H1 (cell line): ENCODE data around the gene PWP1. TPM values are rescaled to one million over a fixed set of nuclear protein-coding genes. Genes with fewer than 3 reads are reported as not detected.
A peak's percentile ranks its signal among the peaks of the same experiment; 100 is the strongest.

Source experiments
- CTCF ChIA-PET: fragments of 300-600 bp; sonication (Branson Sonifier 250); formaldehyde crosslinking; loops from one replicate; lab custom pipeline; 2021; ENCODE audit not compliant: partially characterized antibody; lab: Charles Lee
- POLR2A ChIA-PET: fragments of 300-600 bp; sonication (Branson Sonifier 250); formaldehyde crosslinking; loops from one replicate; lab custom pipeline; 2021; ENCODE audit warnings: inconsistent platforms; ENCODE audit not compliant: partially characterized antibody; lab: Charles Lee
- DNase-seq, 2 experiments: peaks; one replicate each; pipeline versions ENCODE4 v3.0.0 to v3.0.0-alpha.2; 2010 to 2022; ENCODE audit warnings: low spot score in 2 of 2, low read depth in 1 of 2, mixed read lengths in 1 of 2
- FAIRE-seq: peaks from 2 replicates; lab custom pipeline; 2011; peaks lifted over from hg19 to GRCh38; lab: Jason Lieb, UNC
- H2AFZ ChIP-seq: 2 replicates; pipeline ENCODE4 v1.8.1; 2012; ENCODE audit warnings: low read length, inconsistent platforms
- H2AK5ac ChIP-seq: 2 replicates; pipeline ENCODE4 v1.6.1; 2013; ENCODE audit warnings: low read depth, low read length
- H2BK120ac ChIP-seq: replicated peaks from 2 replicates; pipeline ENCODE3; 2013; ENCODE audit warnings: low read depth, low read length, inconsistent platforms
- H2BK12ac ChIP-seq: 2 replicates; pipeline ENCODE4 v1.6.1; 2013; ENCODE audit warnings: low read depth, low read length
- H2BK15ac ChIP-seq: 2 replicates; pipeline ENCODE4 v1.6.1; 2013; ENCODE audit warnings: low read length
- H2BK20ac ChIP-seq: 2 replicates; pipeline ENCODE4 v1.6.1; 2013; ENCODE audit warnings: low read length
- H2BK5ac ChIP-seq: 2 replicates; pipeline ENCODE4 v1.6.1; 2013; ENCODE audit warnings: low read depth, low read length
- H3K14ac ChIP-seq: 2 replicates; pipeline ENCODE4 v1.6.1; 2013; ENCODE audit warnings: inconsistent platforms; ENCODE audit not compliant: insufficient read length
- H3K18ac ChIP-seq: 2 replicates; pipeline ENCODE4 v1.6.1; 2013; ENCODE audit warnings: low read length; ENCODE audit errors: extremely low read depth
- H3K23ac ChIP-seq: 2 replicates; pipeline ENCODE4 v1.6.1; 2013; ENCODE audit warnings: inconsistent platforms; ENCODE audit not compliant: insufficient read length
- H3K23me2 ChIP-seq: 2 replicates; pipeline ENCODE4 v1.6.1; 2013; ENCODE audit warnings: low read depth, low read length
- H3K27ac ChIP-seq: 2 replicates; pipeline ENCODE4 v1.6.1; 2011; ENCODE audit warnings: low read depth, low read length, inconsistent platforms
- H3K27me3 ChIP-seq, 4 experiments: replicated peaks in 1 of 4; 1 replicate in 1 of 4; 2 replicates in 3 of 4; pipeline versions ENCODE4 v1.6.1 to v1.8.1; 2011 to 2013; ENCODE audit warnings: low read length in 3 of 4, mild to moderate bottlenecking in 3 of 4, inconsistent platforms in 2 of 4, mixed read lengths in 2 of 4, moderate library complexity in 1 of 4; ENCODE audit not compliant: control insufficient read depth in 3 of 4, insufficient read depth in 3 of 4; ENCODE audit errors: extremely low read depth in 1 of 4
- H3K36me3 ChIP-seq, 4 experiments: 2 replicates each; pipeline versions ENCODE4 v1.6.1 to v1.8.1; 2011 to 2013; ENCODE audit warnings: mild to moderate bottlenecking in 4 of 4, low read length in 3 of 4, moderate library complexity in 2 of 4, control low read depth in 1 of 4, inconsistent platforms in 1 of 4; ENCODE audit not compliant: insufficient read depth in 4 of 4, control insufficient read depth in 2 of 4
- H3K4ac ChIP-seq: replicated peaks from 2 replicates; pipeline ENCODE3; 2013; ENCODE audit warnings: low read length, low read depth, mixed read lengths, inconsistent platforms; ENCODE audit not compliant: insufficient read length
- H3K4me1 ChIP-seq, 4 experiments: replicated peaks in 1 of 4; 1 replicate in 1 of 4; 2 replicates in 3 of 4; pipeline versions ENCODE4 v1.6.1 to v1.8.1; 2011 to 2013; ENCODE audit warnings: low read length in 3 of 4, inconsistent platforms in 2 of 4, mixed read lengths in 1 of 4; ENCODE audit not compliant: insufficient read depth in 4 of 4, control insufficient read depth in 3 of 4
- H3K4me2 ChIP-seq, 2 experiments: 2 replicates each; pipeline versions ENCODE4 v1.6.1 to v1.8.1; 2011 to 2013; ENCODE audit warnings: low read depth in 2 of 2, low read length in 2 of 2, control low read depth in 1 of 2, inconsistent platforms in 1 of 2, mild to moderate bottlenecking in 1 of 2; ENCODE audit not compliant: insufficient read depth in 1 of 2
- H3K4me3 ChIP-seq, 4 experiments: fragments of 200-600, 300-600 bp in 1 of 4; sonication (generic), shearing (Covaris generic), sonication (Bioruptor Twin) in 1 of 4; 2 replicates each; pipeline versions ENCODE4 v1.5.1 to v1.8.1; 2011 to 2016; ENCODE audit warnings: low read length in 4 of 4, low read depth in 3 of 4, control low read depth in 2 of 4, inconsistent platforms in 2 of 4, mild to moderate bottlenecking in 2 of 4, mixed read lengths in 1 of 4, moderate library complexity in 1 of 4; ENCODE audit not compliant: insufficient read depth in 2 of 4; ENCODE audit errors: extremely low read depth in 1 of 4
- H3K56ac ChIP-seq: replicated peaks from 2 replicates; pipeline ENCODE3; 2013; ENCODE audit warnings: low read depth, mild to moderate bottlenecking, mixed read lengths, low read length, inconsistent platforms; ENCODE audit not compliant: insufficient read length
- H3K79me1 ChIP-seq: 2 replicates; pipeline ENCODE4 v1.6.1; 2013; ENCODE audit warnings: low read depth, low read length, control low read depth
- H3K79me2 ChIP-seq, 2 experiments: 2 replicates each; pipeline versions ENCODE4 v1.6.1 to v1.8.1; 2012 to 2013; ENCODE audit warnings: low read length in 2 of 2, mild to moderate bottlenecking in 2 of 2, inconsistent platforms in 1 of 2; ENCODE audit not compliant: insufficient read depth in 2 of 2, control insufficient read depth in 1 of 2
- H3K9ac ChIP-seq, 4 experiments: replicated peaks in 1 of 4; 1 replicate in 1 of 4; 2 replicates in 3 of 4; pipeline versions ENCODE4 v1.6.1 to v1.8.1; 2011 to 2013; ENCODE audit warnings: low read depth in 3 of 4, low read length in 3 of 4, control low read depth in 2 of 4, mild to moderate bottlenecking in 2 of 4, moderate library complexity in 2 of 4, inconsistent platforms in 1 of 4; ENCODE audit errors: extremely low read depth in 1 of 4
- H3K9me3 ChIP-seq, 2 experiments: 2 replicates each; pipeline versions ENCODE4 v1.6.1 to v1.8.1; 2012 to 2013; ENCODE audit warnings: mild to moderate bottlenecking in 2 of 2, moderate library complexity in 2 of 2, control low read depth in 1 of 2, inconsistent platforms in 1 of 2, low read depth in 1 of 2, low read length in 1 of 2, mixed read lengths in 1 of 2; ENCODE audit not compliant: insufficient read depth in 2 of 2
- H4K20me1 ChIP-seq, 2 experiments: replicated peaks in 1 of 2; 2 replicates each; pipeline versions ENCODE3 to v1.8.1; 2011 to 2013; ENCODE audit warnings: inconsistent platforms in 2 of 2, low read length in 2 of 2, mild to moderate bottlenecking in 1 of 2; ENCODE audit not compliant: insufficient read depth in 2 of 2, control insufficient read depth in 1 of 2
- H4K5ac ChIP-seq: 2 replicates; pipeline ENCODE4 v1.6.1; 2013; ENCODE audit warnings: low read length, low read depth, mixed read lengths, inconsistent platforms; ENCODE audit not compliant: insufficient read length
- H4K8ac ChIP-seq: 2 replicates; pipeline ENCODE4 v1.8.0; 2013; ENCODE audit warnings: mild to moderate bottlenecking, moderate library complexity, low read length, inconsistent platforms; ENCODE audit not compliant: insufficient read depth; ENCODE audit errors: extremely low read depth
- H4K91ac ChIP-seq: replicated peaks from 2 replicates; pipeline ENCODE3; 2013; ENCODE audit warnings: low read length, mixed read lengths, inconsistent platforms; ENCODE audit not compliant: insufficient read length
- ATF2 ChIP-seq: IDR thresholded peaks from 2 replicates; pipeline ENCODE4 v1.6.1; 2012; ENCODE audit warnings: low read length, inconsistent platforms
- BCL11A ChIP-seq, 2 experiments: IDR thresholded peaks; one replicate each; pipeline ENCODE4 v1.6.1; 2011; ENCODE audit warnings: low read depth in 2 of 2, low read length in 2 of 2, mild to moderate bottlenecking in 2 of 2
- KDM4A ChIP-seq: IDR thresholded peaks from one replicate; pipeline ENCODE4 v1.7.1; 2012; ENCODE audit warnings: low read depth, mild to moderate bottlenecking, moderate library complexity, low read length, inconsistent platforms; ENCODE audit not compliant: severe bottlenecking
- RFX5 ChIP-seq: IDR thresholded peaks from 2 replicates; pipeline ENCODE4 v1.6.1; 2011; ENCODE audit warnings: low read depth, low read length, improper control_type of control experiment, borderline replicate concordance
- SIN3A ChIP-seq, 2 experiments: IDR thresholded peaks in 1 of 2; conservative IDR thresholded peaks in 1 of 2; 2 replicates each; pipeline ENCODE4 v1.6.1; 2011 to 2012; ENCODE audit warnings: low read length in 2 of 2, improper control_type of control experiment in 1 of 2, low read depth in 1 of 2, mild to moderate bottlenecking in 1 of 2
- SIX5 ChIP-seq: IDR thresholded peaks from 2 replicates; pipeline ENCODE4 v1.6.1; 2011; ENCODE audit warnings: mild to moderate bottlenecking, low read depth, low read length
- SP2 ChIP-seq: IDR thresholded peaks from 2 replicates; pipeline ENCODE4 v1.6.1; 2012; ENCODE audit warnings: mild to moderate bottlenecking, low read length, inconsistent platforms
- TAF7 ChIP-seq: optimal IDR thresholded peaks from 2 replicates; pipeline ENCODE3; 2011; ENCODE audit warnings: low read depth, mild to moderate bottlenecking, inconsistent platforms, low read length, moderate library complexity, borderline replicate concordance
- WGBS, 2 experiments: shearing (Covaris generic) in 1 of 2; methylation state at CpG; one replicate each; pipeline versions ENCODE4 v1.1.6 to v1.1.7; 2013 to 2015; ENCODE audit warnings: low lambda C conversion rate in 2 of 2, mixed read lengths in 2 of 2, inconsistent platforms in 1 of 2, low coverage in 1 of 2, missing lambda C conversion rate in 1 of 2; ENCODE audit not compliant: insufficient replicate concordance in 2 of 2, insufficient coverage in 1 of 2, insufficient read length in 1 of 2; ENCODE audit errors: extremely low coverage in 1 of 2, missing lambda C conversion rate in 1 of 2; 5-methylcytosine and 5-hydroxymethylcytosine counted together
- polyA plus RNA-seq, 7 experiments: library from polyadenylated mRNA; depleted of rRNA in 3 of 7; stranded (reverse) in 5 of 7; unstranded in 2 of 7; fragments of >200 nt in 5 of 7; fragments of 200-250 nt in 2 of 7; gene quantifications; 1 replicate in 5 of 7; 2 replicates in 1 of 7; 4 replicates in 1 of 7; pipeline versions ENCODE4 v1.2.1 to v1.2.3, GENCODE V29; 2011 to 2013; ENCODE audit warnings: missing spikeins in 2 of 7, mixed read lengths in 2 of 7
- total RNA-seq: library from RNA; stranded (reverse); fragmentation: NEBNext Ultra II Directional; extraction: Animal tissue kit (Norgen Biotek cat#: 25700); gene quantifications from 2 replicates; pipeline ENCODE4 v1.2.1, GENCODE V29; 2021

The PWP1 gene
- total and polyA plus RNA-seq, 2 of the 8 experiments (the other 6 are each of a cell fraction or from before 2014, with no cell fraction given), result 57.8 to 78.5 TPM

DNA sequence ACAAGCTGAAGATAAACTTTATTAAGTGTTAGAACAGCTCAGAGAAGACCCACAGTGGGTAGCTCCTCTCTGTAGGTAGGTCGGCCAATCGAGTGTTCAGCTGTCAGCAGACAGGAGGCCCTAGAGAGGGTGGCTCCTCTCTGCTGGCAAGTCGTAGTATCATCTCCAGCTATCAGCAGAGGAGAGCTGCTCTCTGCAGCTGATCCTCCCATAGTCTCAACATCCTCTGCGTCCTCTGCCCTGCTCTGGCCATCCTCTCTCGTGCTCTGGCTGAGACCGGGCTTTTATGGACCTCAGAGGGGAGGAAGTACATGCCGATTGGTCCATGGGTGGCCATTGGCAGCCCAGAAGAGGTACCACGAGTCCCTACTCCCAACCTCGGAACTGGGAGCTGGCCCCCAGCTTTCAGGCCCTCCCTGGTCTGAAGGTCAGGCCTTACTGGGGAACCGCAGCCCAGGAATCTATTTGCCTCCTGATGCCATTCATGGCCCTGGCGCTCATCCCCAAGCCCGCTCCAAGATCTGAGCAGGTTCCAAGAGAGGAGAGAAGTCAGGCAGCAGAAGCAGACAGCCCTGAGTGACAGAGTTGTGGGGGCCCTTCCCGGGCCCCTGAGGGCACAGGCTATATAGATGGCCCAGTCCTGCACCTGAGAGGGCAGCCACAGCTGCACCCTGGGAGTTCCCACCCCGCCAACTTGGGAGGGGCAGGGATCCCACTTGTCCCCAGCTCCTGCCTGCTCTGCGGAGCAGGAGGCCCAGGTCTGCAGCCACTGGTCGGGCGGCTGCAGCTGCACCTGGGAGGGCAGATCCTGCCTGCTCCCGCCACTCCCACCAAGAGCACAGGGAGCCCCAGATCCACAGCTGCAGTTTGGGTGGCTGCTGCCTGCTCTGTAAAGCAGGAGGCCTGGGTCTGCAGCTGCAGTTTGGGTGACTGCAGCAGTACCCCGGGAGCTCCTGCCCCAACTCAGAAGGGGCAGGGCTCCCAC is 3.5 kb upstream of the PWP1 start:
- no peak overlapping the region for H4K91ac ChIP-seq
- H3K4me1 ChIP-seq, result peaks cover 0 to 3% (median under 1%) of the 10 kb centered on the region in 4 experiments; a peak in 2 of 7 replicates
- 87% methylated on average over 19 of the region's 19 CpGs; no CpG with 5 or more reads in 1 of the 2 experiments for WGBS, 2 experiments
- 0 out of 2 replicates have a peak overlapping the region, but pooled peaks have one; percentile 49 for H2AK5ac ChIP-seq
- H3K4ac ChIP-seq, result no peak overlapping the region
- no peak overlapping the region for H2BK120ac ChIP-seq
- H4K20me1 ChIP-seq, result no peaks in the 10 kb centered on the region
- H3K27me3 ChIP-seq, result 0 out of 7 replicates have a peak, but pooled peaks cover 0 to 3% (median 0%) of the 10 kb centered on the region in 4 experiments
- no peak overlapping the region; the same call in 1 of the 2 replicates for H3K27ac ChIP-seq
- no peak overlapping the region for H3K14ac ChIP-seq
- 0 out of 2 replicates have a peak, but pooled peaks cover 2% of the 10 kb centered on the region for H3K79me1 ChIP-seq
- CTCF ChIA-PET, result interaction anchor here (0.6 to 5.5 kb wide), 11 partner anchors 10 to 1541 kb away, joined by 3 to 47 read pairs (median 3); no protein-coding TSS in a partner anchor
- POLR2A ChIA-PET, result interaction anchor here (0.6 to 2.0 kb wide), 4 partner anchors 11 to 48 kb away, joined by 3 to 5 read pairs (median 4); no protein-coding TSS in a partner anchor
- peaks cover 7 to 15% of the 10 kb centered on the region in 2 experiments for H3K79me2 ChIP-seq
- no peak overlapping the region for H3K56ac ChIP-seq
- H2AFZ ChIP-seq, result peak overlapping the region; percentile 37; the same call in 1 of the 2 replicates
- H3K9ac ChIP-seq, result no peak overlapping the region
- peak overlapping the region; percentile 57 for H4K8ac ChIP-seq
- no peak overlapping the region for H2BK20ac ChIP-seq
- H3K4me3 ChIP-seq, result no peak overlapping the region
- no peak for FAIRE-seq
- H2BK12ac ChIP-seq, result no peak overlapping the region; the same call in 1 of the 2 replicates
- H3K18ac ChIP-seq, result no peak overlapping the region
- DNase-seq, result no peak
- no peaks in the 10 kb centered on the region for H3K36me3 ChIP-seq
- H2BK5ac ChIP-seq, result no peak overlapping the region
- no peak overlapping the region for H4K5ac ChIP-seq
- no peaks in the 10 kb centered on the region for H3K9me3 ChIP-seq
- peak overlapping the region; percentile 61; the same call in 1 of the 2 replicates for H2BK15ac ChIP-seq
- no peak overlapping the region for H3K4me2 ChIP-seq
- peaks cover 7% of the 10 kb centered on the region for H3K23me2 ChIP-seq
- H3K23ac ChIP-seq, result no peak overlapping the region
- TF ChIP-seq TAF7 (no peak), RFX5 (no peak), SP2 (no peak), BCL11A (IDR thresholded peaks at IDR 0.05; ENCODE audit: low read depth in 2 of 2, low read length in 2 of 2) (no peak), SIN3A (conservative IDR thresholded peaks at IDR 0.05 in 1 of 2, IDR thresholded peaks at IDR 0.05 in 1 of 2; ENCODE audit: low read depth in 1 of 2, low read length in 2 of 2) (no peak), ATF2 (no peak), KDM4A (no peak), SIX5 (no peak)
